SHP77 treated with DMSO at 0.1 percent for 48 hours (cell line): ENCODE data around the gene RNPEP.
"Not testable (repeated sequence)": the region's sequence is repeated elsewhere in the genome, so short reads cannot be mapped to it uniquely, and the experiment has no call there.

Source experiments
- DNase-seq: peaks from one replicate; lab custom pipeline; 2025; lab: John Stamatoyannopoulos, UW

RNPEP gene

GRCh38 chr1:201958348-201958747 lies 24.1 kb upstream of the RNPEP start:
- DNase-seq, result no peak

- DNase-seq, result not testable (repeated sequence)
Measured at GRCh38 chr1:201962382-201962781, 20.1 kb upstream of the RNPEP start.

- no peak for DNase-seq
Measured at GRCh38 chr1:201964261-201964660, 18.2 kb upstream of the RNPEP start.

- DNase-seq, result no peak
Measured at GRCh38 chr1:201966171-201966570, 16.3 kb upstream of the RNPEP start.

- DNase-seq, result no peak
Measured at GRCh38 chr1:201968202-201968925, 14.1 kb upstream of the RNPEP start.

- no peak for DNase-seq
Measured at GRCh38 chr1:201970334-201971159, 11.9 kb upstream of the RNPEP start.

GRCh38 chr1:201982082-201982622 lies 296 bp upstream of the RNPEP start:
- no peak for DNase-seq

GRCh38 chr1:201983380-201983805 lies 945 bp downstream of the RNPEP start:
- DNase-seq, result no peak

- DNase-seq, result no peak
Measured at GRCh38 chr1:201984446-201984845, 2.0 kb downstream of the RNPEP start.

- no peak for DNase-seq
Measured at GRCh38 chr1:201985355-201985754, 2.9 kb downstream of the RNPEP start.

GRCh38 chr1:201988601-201989000 lies 6.2 kb downstream of the RNPEP start:
- no peak for DNase-seq

GRCh38 chr1:201989354-201990128 lies 7.1 kb downstream of the RNPEP start:
- no peak for DNase-seq

- no peak for DNase-seq
Measured at GRCh38 chr1:201990427-201990826, 8.0 kb downstream of the RNPEP start.

GRCh38 chr1:201999625-202000238 lies 17.3 kb downstream of the RNPEP start:
- peak; percentile 28 for DNase-seq

GRCh38 chr1:202002507-202002906 lies 20.1 kb downstream of the RNPEP start:
- no peak for DNase-seq

GRCh38 chr1:202004711-202005110 lies 22.3 kb downstream of the RNPEP start:
- no peak for DNase-seq

GRCh38 chr1:202005958-202006357 lies 23.5 kb downstream of the RNPEP start:
- DNase-seq, result no peak

- no peak for DNase-seq
Measured at GRCh38 chr1:202007304-202007703, 24.9 kb downstream of the RNPEP start.

- DNase-seq, result no peak
Measured at GRCh38 chr1:202007805-202008489, 25.5 kb downstream of the RNPEP start.

GRCh38 chr1:202009326-202010179 lies 27.1 kb downstream of the RNPEP start:
- peak; percentile 71 for DNase-seq
